ENCODE results near the gene LCK.

GRCh38 chr1:32221980-32222755 lies 28.9 kb upstream of the LCK start, which contains the start of the genes EIF3I and TMEM234:
- no peak for TF ChIP-seq FOSL1 (IDR thresholded peaks at IDR 0.05; ENCODE audit: insufficient read depth, low read depth, low read length)
- TF ChIP-seq SP1 (IDR thresholded peaks at IDR 0.05; ENCODE audit: low read depth, low read length), result peak; percentile 60; the same call in 1 of the 2 replicates
- TF ChIP-seq, protein P1, sequence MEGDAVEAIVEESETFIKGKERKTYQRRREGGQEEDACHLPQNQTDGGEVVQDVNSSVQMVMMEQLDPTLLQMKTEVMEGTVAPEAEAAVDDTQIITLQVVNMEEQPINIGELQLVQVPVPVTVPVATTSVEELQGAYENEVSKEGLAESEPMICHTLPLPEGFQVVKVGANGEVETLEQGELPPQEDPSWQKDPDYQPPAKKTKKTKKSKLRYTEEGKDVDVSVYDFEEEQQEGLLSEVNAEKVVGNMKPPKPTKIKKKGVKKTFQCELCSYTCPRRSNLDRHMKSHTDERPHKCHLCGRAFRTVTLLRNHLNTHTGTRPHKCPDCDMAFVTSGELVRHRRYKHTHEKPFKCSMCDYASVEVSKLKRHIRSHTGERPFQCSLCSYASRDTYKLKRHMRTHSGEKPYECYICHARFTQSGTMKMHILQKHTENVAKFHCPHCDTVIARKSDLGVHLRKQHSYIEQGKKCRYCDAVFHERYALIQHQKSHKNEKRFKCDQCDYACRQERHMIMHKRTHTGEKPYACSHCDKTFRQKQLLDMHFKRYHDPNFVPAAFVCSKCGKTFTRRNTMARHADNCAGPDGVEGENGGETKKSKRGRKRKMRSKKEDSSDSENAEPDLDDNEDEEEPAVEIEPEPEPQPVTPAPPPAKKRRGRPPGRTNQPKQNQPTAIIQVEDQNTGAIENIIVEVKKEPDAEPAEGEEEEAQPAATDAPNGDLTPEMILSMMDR (IDR thresholded peaks at IDR 0.05; ENCODE audit: control extremely low read depth in 1 of 3, insufficient read depth in 1 of 3, low read depth in 1 of 3, low read length in 3 of 3), result no peak
- TF ChIP-seq RFX5 (IDR thresholded peaks at IDR 0.05; ENCODE audit: borderline replicate concordance, low read depth, low read length), result no peak
